GM18499 (cell line): ENCODE measurements around the gene FAXDC2.
"Not testable (repeated sequence)": the region's sequence is repeated elsewhere in the genome, so short reads cannot be mapped to it uniquely, and the experiment has no call there.

ENCODE experiments used
- ATAC-seq: cut with Tn5 transposase; IDR thresholded peaks from one replicate; pipeline ENCODE4 v1.9.1; 2021; ENCODE audit warnings: moderate number of reproducible peaks; ENCODE audit not compliant: insufficient read depth, unreplicated experiment

The FAXDC2 gene

GRCh38 chr5:154832804-154833203 lies 17.6 kb downstream of the FAXDC2 start:
- ATAC-seq: not testable (repeated sequence)

DNA sequence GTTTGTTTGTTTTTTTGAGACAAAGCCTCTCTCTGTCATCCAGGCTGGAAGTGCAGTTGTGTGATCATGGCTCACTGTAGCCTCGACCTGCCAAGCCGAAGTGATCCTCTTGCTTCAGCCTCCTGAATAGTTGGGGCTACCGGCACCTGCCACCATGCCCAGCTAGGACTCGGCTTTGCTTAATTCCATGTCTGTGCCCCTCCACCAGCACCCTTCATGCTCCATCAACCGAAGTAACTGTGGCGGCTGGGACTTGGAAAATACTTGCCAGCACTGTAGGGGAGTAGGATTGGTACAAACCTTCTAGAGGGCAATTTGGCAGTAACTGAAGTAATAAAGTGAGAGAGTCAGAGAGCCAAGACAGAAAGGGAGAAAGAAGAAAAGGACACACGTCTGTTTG lies 19.0 kb downstream of the FAXDC2 start:
- ATAC-seq: no peak

GRCh38 chr5:154830596-154830995 lies 19.8 kb downstream of the FAXDC2 start:
- no peak for ATAC-seq

GRCh38 chr5:154830219-154830595 lies 20.2 kb downstream of the FAXDC2 start:
- ATAC-seq: no peak

DNA sequence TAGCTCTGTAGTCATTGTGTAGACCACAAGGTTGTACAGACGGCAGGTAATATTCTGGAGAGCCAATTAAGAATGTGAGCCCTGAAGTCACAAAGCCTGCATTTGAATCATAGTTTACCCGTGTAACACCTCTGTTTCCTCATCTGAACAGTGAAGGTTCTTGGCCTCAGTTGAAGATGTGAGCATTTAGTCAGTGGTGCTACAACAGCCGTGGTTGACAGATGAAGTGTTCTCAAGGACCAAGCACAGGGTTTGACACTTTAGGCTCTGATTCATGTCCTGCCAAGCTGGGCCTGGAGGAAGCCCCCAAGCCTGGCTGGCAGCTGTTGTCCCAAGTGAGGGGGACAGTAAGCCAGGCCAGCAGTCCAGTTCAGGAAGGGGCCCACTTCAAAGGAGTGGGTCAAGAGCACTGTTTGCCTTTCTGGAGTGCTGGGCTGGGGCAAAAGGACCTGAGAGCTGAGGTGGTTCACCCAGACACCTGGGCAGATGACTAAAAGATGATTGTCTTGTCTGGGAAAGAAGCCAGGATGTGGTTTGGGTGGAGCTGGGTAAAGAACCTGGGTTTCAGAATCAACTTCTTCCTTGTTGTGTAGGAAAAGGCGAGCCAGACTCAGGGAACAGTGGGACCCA lies 20.7 kb downstream of the FAXDC2 start:
- no peak for ATAC-seq

DNA sequence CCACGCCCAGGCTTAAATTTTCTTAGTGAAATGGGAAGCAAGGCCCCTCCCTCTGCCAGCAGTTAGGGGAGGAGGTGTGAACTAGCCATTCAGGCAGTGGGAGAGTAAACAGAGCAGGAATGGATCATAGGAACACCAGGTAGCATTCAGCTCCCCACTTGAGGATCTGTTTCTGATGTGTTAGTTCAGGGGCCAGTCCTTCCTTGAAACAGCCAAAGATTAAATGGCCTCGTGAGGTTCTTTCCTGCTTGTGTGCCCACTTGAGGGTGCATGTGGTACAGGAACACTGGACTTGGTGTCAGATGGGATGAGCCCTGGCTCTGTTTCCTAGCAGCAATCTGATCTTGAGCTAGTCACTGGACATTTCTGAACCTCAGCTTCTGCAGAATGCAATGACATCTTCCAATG lies 21.2 kb downstream of the FAXDC2 start:
- ATAC-seq: no peak

GRCh38 chr5:154824070-154824469 lies 26.3 kb downstream of the FAXDC2 start:
- ATAC-seq: no peak

- ATAC-seq: no peak
These were observed 26.8 kb downstream of the FAXDC2 start for GRCh38 chr5:154823605-154824004.

GRCh38 chr5:154822896-154823295 lies 27.5 kb downstream of the FAXDC2 start:
- ATAC-seq: not testable (repeated sequence)

GRCh38 chr5:154820383-154820782 lies 30.0 kb downstream of the FAXDC2 start:
- no peak for ATAC-seq

GRCh38 chr5:154819546-154819945 lies 30.9 kb downstream of the FAXDC2 start:
- no peak for ATAC-seq

DNA sequence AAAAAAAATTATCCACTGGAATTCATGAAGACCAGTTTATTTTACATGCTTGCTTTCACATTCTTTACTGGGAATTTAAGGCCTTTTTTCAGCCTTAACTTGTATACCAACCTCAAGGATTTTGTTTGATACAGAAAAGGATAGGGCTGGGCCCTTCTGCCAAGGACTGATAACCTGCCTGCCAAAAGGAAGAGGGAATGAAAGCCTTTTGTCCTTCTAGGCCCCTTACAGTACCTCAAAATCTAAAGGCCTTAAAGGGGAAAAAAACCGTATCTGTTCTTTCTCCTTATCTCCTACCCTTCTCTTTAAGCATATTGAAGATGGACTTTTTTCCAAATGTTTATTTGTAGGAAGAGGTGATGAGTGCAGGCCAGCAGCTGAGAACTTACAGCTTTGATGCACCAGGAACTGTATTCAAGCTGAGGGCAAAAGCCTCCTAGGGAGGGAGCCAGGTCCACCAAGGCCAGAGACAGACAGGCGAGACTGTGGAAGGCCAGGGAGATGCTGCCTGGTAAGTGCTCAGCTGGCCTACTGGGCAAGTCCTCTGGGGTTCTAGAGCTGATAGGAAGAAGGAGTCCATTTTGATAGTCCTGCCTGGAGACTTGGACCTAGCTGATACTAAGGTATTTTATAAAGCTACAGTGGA lies 31.8 kb downstream of the FAXDC2 start:
- ATAC-seq: no peak

DNA sequence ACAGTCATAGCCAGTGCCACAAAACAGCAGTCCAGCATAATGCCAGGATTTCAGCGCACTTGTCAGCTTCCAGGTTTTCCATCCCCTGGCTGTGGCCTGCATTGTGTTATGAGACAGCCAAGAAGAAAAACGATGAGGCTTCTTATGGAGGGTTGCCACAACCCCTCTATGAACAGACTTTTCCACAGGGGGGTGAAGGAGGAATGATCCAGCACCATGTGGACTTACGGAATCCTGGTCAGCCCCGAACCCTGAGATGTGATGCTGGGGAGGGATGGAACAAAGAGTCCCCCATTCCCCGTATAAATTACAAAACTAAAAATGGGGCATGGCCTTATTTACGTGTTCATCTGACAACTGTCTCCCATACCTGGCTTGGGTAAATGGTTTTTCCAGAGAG lies 32.6 kb downstream of the FAXDC2 start:
- no peak for ATAC-seq

DNA sequence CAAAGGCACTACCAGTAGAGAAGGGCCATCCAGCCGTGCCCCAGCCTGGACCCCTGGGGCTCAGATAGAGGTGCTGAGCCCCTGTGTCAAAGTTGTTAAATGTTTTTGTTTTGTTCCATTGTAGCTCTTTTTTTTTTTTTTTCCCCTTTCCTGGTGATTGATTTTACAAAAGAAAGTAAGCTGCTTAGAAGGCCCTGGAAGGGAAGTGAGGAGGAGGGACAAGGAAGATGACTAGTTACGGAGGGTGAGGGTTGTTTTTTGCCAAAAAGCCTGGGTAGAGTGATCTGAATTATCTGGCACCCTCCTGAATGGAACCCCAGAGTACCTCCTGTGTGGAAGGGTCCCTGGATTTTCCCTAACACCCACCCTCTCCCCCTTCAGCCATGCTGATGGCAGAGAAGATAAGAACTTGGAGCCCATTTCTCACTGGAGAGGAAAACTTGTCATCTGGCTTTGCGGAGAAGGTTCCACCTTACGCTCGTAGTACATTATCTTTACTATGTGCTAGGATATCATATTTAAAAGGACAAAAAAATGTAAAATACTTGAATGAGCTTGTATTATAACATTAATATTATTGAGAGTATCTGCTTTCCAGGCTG lies 33.4 kb downstream of the FAXDC2 start:
- no peak for ATAC-seq

- no peak for ATAC-seq
These were observed 34.6 kb downstream of the FAXDC2 start for GRCh38 chr5:154815684-154816247.

- no peak for ATAC-seq
These were observed 35.4 kb downstream of the FAXDC2 start for GRCh38 chr5:154815025-154815424.

GRCh38 chr5:154813736-154814135 lies 36.7 kb downstream of the FAXDC2 start:
- ATAC-seq: no peak

- no peak for ATAC-seq
These were observed 37.2 kb downstream of the FAXDC2 start for GRCh38 chr5:154813158-154813557.

DNA sequence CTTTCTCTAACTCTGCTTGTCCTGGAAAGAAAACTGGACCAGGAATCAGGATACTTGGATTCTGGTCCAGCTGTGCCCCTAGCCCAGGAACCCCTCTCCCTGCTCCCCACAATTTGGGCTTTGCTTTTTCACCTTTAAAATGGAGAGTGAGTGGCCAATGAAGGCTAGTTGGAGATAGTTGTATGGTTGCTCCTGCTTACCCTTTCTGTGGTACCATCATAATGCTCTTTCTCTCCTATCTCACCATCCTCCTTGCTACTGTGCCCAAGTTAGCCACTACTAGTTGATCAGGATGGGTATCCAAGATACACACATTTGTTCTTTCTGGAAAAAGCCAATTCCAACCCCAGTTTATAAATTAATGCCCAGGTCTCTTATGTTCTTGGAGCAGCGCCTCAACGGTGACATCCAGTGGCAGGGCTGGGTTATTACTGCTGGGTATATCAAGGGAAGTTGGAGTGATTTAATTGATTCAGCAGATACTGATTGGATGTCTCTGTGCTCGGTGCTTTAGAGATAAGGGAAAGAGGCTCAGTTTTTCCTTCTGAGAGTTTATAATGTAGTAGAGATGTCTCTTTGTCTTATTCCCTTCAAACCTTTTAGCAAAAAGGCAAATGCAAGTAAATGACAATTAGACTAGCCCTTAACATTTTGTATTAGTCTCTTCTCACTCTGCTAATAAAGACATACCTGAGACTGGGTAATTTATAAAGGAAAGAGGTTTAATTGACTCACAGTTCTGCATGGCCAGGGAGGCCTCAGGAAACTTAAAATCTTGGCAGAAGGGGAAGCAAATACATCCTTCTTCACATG lies 38.5 kb downstream of the FAXDC2 start:
- no peak for ATAC-seq

GRCh38 chr5:154811239-154811638 lies 39.2 kb downstream of the FAXDC2 start:
- no peak for ATAC-seq

GRCh38 chr5:154806176-154806575 lies 44.2 kb downstream of the FAXDC2 start:
- ATAC-seq: no peak
